Effector memory CD8-positive, alpha-beta T cell (primary cell): ENCODE results near the gene CIAO2A.

Experiments used
- ATAC-seq: fragments of 150-1000 bp; cut with Tn5 transposase; replicated peaks from 2 replicates; pipeline ENCODE4 v1.10.0; 2021; ENCODE audit warnings: mild to moderate bottlenecking, moderate library complexity
- DNase-seq, 3 experiments: peaks; one replicate each; pipeline ENCODE4 v3.0.0; 2021
- H3K27ac Mint-ChIP-seq, 2 donors: one replicate each; pipeline ENCODE4 v1.8.0; 2022; ENCODE audit warnings: mild to moderate bottlenecking in 2 of 2, mixed read lengths in 2 of 2, moderate library complexity in 2 of 2
- H3K27me3 Mint-ChIP-seq, 2 donors: one replicate each; pipeline ENCODE4 v1.8.0; 2022; ENCODE audit warnings: mixed read lengths in 2 of 2
- H3K36me3 Mint-ChIP-seq: one replicate; pipeline ENCODE4 v1.8.0; 2022; ENCODE audit warnings: mild to moderate bottlenecking, moderate library complexity, mixed read lengths; ENCODE audit not compliant: insufficient read depth
- H3K4me1 Mint-ChIP-seq, 2 donors: one replicate each; pipeline ENCODE4 v1.8.0; 2022; ENCODE audit warnings: low read depth in 2 of 2, mixed read lengths in 2 of 2
- H3K4me3 Mint-ChIP-seq, 2 donors: one replicate each; pipeline ENCODE4 v1.8.0; 2022; ENCODE audit warnings: mild to moderate bottlenecking in 2 of 2, mixed read lengths in 2 of 2, moderate library complexity in 2 of 2
- H3K9me3 Mint-ChIP-seq, 2 donors: one replicate each; pipeline ENCODE4 v1.8.0; 2022; ENCODE audit warnings: mixed read lengths in 2 of 2

Gene CIAO2A

GRCh38 chr15:64035525-64035924 is 58.1 kb downstream of the CIAO2A start:
- Mint-ChIP-seq H3K9me3 (no peaks in the 10 kb centered on the region), H3K27ac (no peak overlapping the region), H3K27me3 (no peaks in the 10 kb centered on the region), H3K4me3 (no peak overlapping the region), H3K36me3 (no peaks in the 10 kb centered on the region), H3K4me1 (peaks cover 16 to 18% of the 10 kb centered on the region in 2 donors)
- ATAC-seq (no peak), DNase-seq (no peak)

GRCh38 chr15:64034519-64034918 is 59.1 kb downstream of the CIAO2A start:
- Mint-ChIP-seq H3K36me3 (no peaks in the 10 kb centered on the region), H3K27ac (no peak overlapping the region), H3K27me3 (no peaks in the 10 kb centered on the region), H3K4me3 (no peak overlapping the region), H3K9me3 (no peaks in the 10 kb centered on the region), H3K4me1 (peaks cover 18 to 26% of the 10 kb centered on the region in 2 donors)
- ATAC-seq (no peak), DNase-seq (no peak)

GRCh38 chr15:64032329-64032728 is 61.3 kb downstream of the CIAO2A start:
- H3K36me3 Mint-ChIP-seq: no peaks in the 10 kb centered on the region
- peaks cover 23 to 30% of the 10 kb centered on the region in 2 donors for H3K4me1 Mint-ChIP-seq
- H3K9me3 Mint-ChIP-seq: no peaks in the 10 kb centered on the region
- peak overlapping the region; percentile 28 to 59 for H3K4me3 Mint-ChIP-seq
- ATAC-seq (peak; percentile 39), DNase-seq (no peak)
- H3K27ac Mint-ChIP-seq: peak overlapping the region; percentile 49 to 74
- no peaks in the 10 kb centered on the region for H3K27me3 Mint-ChIP-seq

GRCh38 chr15:64030123-64030522 is 63.5 kb downstream of the CIAO2A start:
- peak; percentile 59 for ATAC-seq
- peaks cover 18 to 28% of the 10 kb centered on the region in 2 donors for H3K4me1 Mint-ChIP-seq
- H3K27ac Mint-ChIP-seq: peak overlapping the region; percentile 85 to 95
- no peaks in the 10 kb centered on the region for H3K36me3 Mint-ChIP-seq
- no peaks in the 10 kb centered on the region for H3K9me3 Mint-ChIP-seq
- H3K4me3 Mint-ChIP-seq: peak overlapping the region; percentile 42 to 47
- no peaks in the 10 kb centered on the region for H3K27me3 Mint-ChIP-seq
- no peak for DNase-seq

GRCh38 chr15:64029633-64030032 is 64.0 kb downstream of the CIAO2A start:
- Mint-ChIP-seq H3K4me1 (peaks cover 18 to 28% of the 10 kb centered on the region in 2 donors), H3K27me3 (no peaks in the 10 kb centered on the region), H3K27ac (peak overlapping the region; percentile 85 to 95), H3K4me3 (peak overlapping the region; percentile 42 to 47), H3K36me3 (no peaks in the 10 kb centered on the region), H3K9me3 (no peaks in the 10 kb centered on the region)
- ATAC-seq (peak; percentile 83), DNase-seq (peak in 2 of 3 experiments; percentile 27 to 32)

- peaks cover 18 to 28% of the 10 kb centered on the region in 2 donors for H3K4me1 Mint-ChIP-seq
- no peak for ATAC-seq
- H3K36me3 Mint-ChIP-seq: no peaks in the 10 kb centered on the region
- H3K9me3 Mint-ChIP-seq: no peaks in the 10 kb centered on the region
- peak overlapping the region; percentile 85 to 95 for H3K27ac Mint-ChIP-seq
- H3K27me3 Mint-ChIP-seq: no peaks in the 10 kb centered on the region
- no peak for DNase-seq
- peak overlapping the region; percentile 42 to 47 for H3K4me3 Mint-ChIP-seq
Observed at GRCh38 chr15:64029110-64029509, 64.5 kb downstream of the CIAO2A start.

GRCh38 chr15:64026591-64026990 is 67.0 kb downstream of the CIAO2A start:
- peaks cover 11 to 18% of the 10 kb centered on the region in 2 donors for H3K4me1 Mint-ChIP-seq
- DNase-seq (no peak), ATAC-seq (no peak)
- no peaks in the 10 kb centered on the region for H3K36me3 Mint-ChIP-seq
- H3K27ac Mint-ChIP-seq: no peak overlapping the region
- no peak overlapping the region for H3K4me3 Mint-ChIP-seq
- no peaks in the 10 kb centered on the region for H3K9me3 Mint-ChIP-seq
- no peaks in the 10 kb centered on the region for H3K27me3 Mint-ChIP-seq

- DNase-seq (no peak), ATAC-seq (no peak)
- H3K4me1 Mint-ChIP-seq: peaks cover 3% of the 10 kb centered on the region in 2 donors
- H3K27me3 Mint-ChIP-seq: no peaks in the 10 kb centered on the region
- peak overlapping the region in 1 of 2 donors; percentile 38 for H3K27ac Mint-ChIP-seq
- H3K36me3 Mint-ChIP-seq: no peaks in the 10 kb centered on the region
- no peak overlapping the region for H3K4me3 Mint-ChIP-seq
- H3K9me3 Mint-ChIP-seq: no peaks in the 10 kb centered on the region
Observed at GRCh38 chr15:64024172-64025050, 69.2 kb downstream of the CIAO2A start.

GRCh38 chr15:64023220-64023619 is 70.4 kb downstream of the CIAO2A start:
- H3K36me3 Mint-ChIP-seq: no peaks in the 10 kb centered on the region
- DNase-seq (no peak), ATAC-seq (no peak)
- no peaks in the 10 kb centered on the region for H3K9me3 Mint-ChIP-seq
- no peaks in the 10 kb centered on the region for H3K27me3 Mint-ChIP-seq
- H3K4me1 Mint-ChIP-seq: no peaks in the 10 kb centered on the region
- no peak overlapping the region for H3K4me3 Mint-ChIP-seq
- H3K27ac Mint-ChIP-seq: no peak overlapping the region

GRCh38 chr15:64022571-64022970 is 71.1 kb downstream of the CIAO2A start:
- Mint-ChIP-seq H3K27me3 (no peaks in the 10 kb centered on the region), H3K36me3 (no peaks in the 10 kb centered on the region)
- ATAC-seq: no peak

More at GRCh38 chr15:64022571-64022970, 71.1 kb downstream of the CIAO2A start:
- H3K9me3 Mint-ChIP-seq: no peaks in the 10 kb centered on the region
- no peak overlapping the region for H3K4me3 Mint-ChIP-seq
- H3K27ac Mint-ChIP-seq: no peak overlapping the region
- H3K4me1 Mint-ChIP-seq: no peaks in the 10 kb centered on the region
- no peak for DNase-seq
